HEK293 (cell line): ENCODE data around the gene ZNF335.

Source experiments
- CTCF ChIA-PET: fragments of 350-600 bp; formaldehyde crosslinking; extraction: SDS; loops from one replicate; lab custom pipeline; 2021; ENCODE audit warnings: antibody characterized with exemption; lab: Yijun Ruan, JAX
- POLR2A ChIA-PET: fragments of 300-600 bp; formaldehyde crosslinking; extraction: SDS; loops from one replicate; lab custom pipeline; 2020; ENCODE audit warnings: antibody characterized with exemption, inconsistent platforms; lab: Yijun Ruan, JAX
- H3K27ac ChIP-seq: fragments of 200-500 bp; sonication (Bioruptor generic); 2 replicates; pipeline ENCODE4 v1.5.1; 2014; ENCODE audit warnings: low read depth, low read length, control low read depth, inconsistent platforms; ENCODE audit errors: extremely low read depth
- H3K36me3 ChIP-seq, 2 experiments: fragments of 200-500 bp in 1 of 2; sonication (Bioruptor generic) in 1 of 2; 1 replicate in 1 of 2; 2 replicates in 1 of 2; pipeline ENCODE4 v1.5.1; 2014 to 2017; ENCODE audit warnings: inconsistent platforms in 2 of 2, low read length in 2 of 2; ENCODE audit not compliant: control insufficient read depth in 2 of 2, insufficient read depth in 1 of 2
- H3K4me1 ChIP-seq: fragments of 200-500 bp; sonication (Bioruptor generic); 2 replicates; pipeline ENCODE4 v1.5.1; 2014; ENCODE audit warnings: mild to moderate bottlenecking, low read length, inconsistent platforms; ENCODE audit not compliant: control insufficient read depth, insufficient read depth
- H3K4me3 ChIP-seq: 2 replicates; pipeline ENCODE4 v1.5.1; 2011; ENCODE audit warnings: low read depth, mild to moderate bottlenecking, control low read depth, low read length, moderate library complexity
- H3K9me3 ChIP-seq: fragments of 200-500 bp; sonication (Bioruptor generic); 2 replicates; pipeline ENCODE4 v1.5.1; 2014; ENCODE audit warnings: low read depth, low read length, inconsistent platforms; ENCODE audit not compliant: control insufficient read depth, insufficient read depth
- HIC1 ChIP-seq: fragments of 450-650 bp; formaldehyde crosslinking; IDR thresholded peaks from 2 replicates; pipeline ENCODE4 v1.5.1; 2016; ENCODE audit warnings: missing biosample characterization, missing genetic modification characterization
- KLF17 ChIP-seq: fragments of 450-650 bp; formaldehyde crosslinking; IDR thresholded peaks from 2 replicates; pipeline ENCODE4 v1.5.1; 2016; ENCODE audit warnings: missing biosample characterization, missing genetic modification characterization
- KLF8 ChIP-seq: fragments of 450-650 bp; formaldehyde crosslinking; IDR thresholded peaks from 2 replicates; pipeline ENCODE4 v1.5.1; 2016; ENCODE audit warnings: missing biosample characterization, missing genetic modification characterization
- PRDM10 ChIP-seq: fragments of 450-650 bp; formaldehyde crosslinking; IDR thresholded peaks from 2 replicates; pipeline ENCODE4 v1.5.1; 2016; ENCODE audit warnings: missing biosample characterization, missing genetic modification characterization
- YY2 ChIP-seq: fragments of 450-650 bp; formaldehyde crosslinking; IDR thresholded peaks from 2 replicates; pipeline ENCODE4 v1.5.1; 2016; ENCODE audit warnings: missing biosample characterization, missing genetic modification characterization
- ZBTB11 ChIP-seq: fragments of 450-650 bp; formaldehyde crosslinking; conservative IDR thresholded peaks from 2 replicates; pipeline ENCODE4 v1.5.1; 2016; ENCODE audit warnings: low read depth, missing biosample characterization, missing genetic modification characterization
- ZBTB26 ChIP-seq: fragments of 450-650 bp; formaldehyde crosslinking; optimal IDR thresholded peaks from 2 replicates; pipeline ENCODE3; 2016; ENCODE audit warnings: missing biosample characterization, mild to moderate bottlenecking, missing genetic modification characterization
- ZFP37 ChIP-seq: fragments of 450-650 bp; formaldehyde crosslinking; IDR thresholded peaks from 2 replicates; pipeline ENCODE4 v1.5.1; 2016; ENCODE audit warnings: missing biosample characterization, missing genetic modification characterization
- ZNF311 ChIP-seq: fragments of 450-650 bp; formaldehyde crosslinking; IDR thresholded peaks from 2 replicates; pipeline ENCODE4 v1.5.1; 2017; ENCODE audit warnings: missing biosample characterization, missing genetic modification characterization, borderline replicate concordance
- ZNF433 ChIP-seq: fragments of 450-650 bp; formaldehyde crosslinking; IDR thresholded peaks from 2 replicates; pipeline ENCODE4 v1.5.1; 2016; ENCODE audit warnings: missing biosample characterization, missing genetic modification characterization, low read depth
- ZNF629 ChIP-seq: fragments of 450-650 bp; formaldehyde crosslinking; IDR thresholded peaks from 2 replicates; pipeline ENCODE4 v1.5.1; 2017; ENCODE audit warnings: missing biosample characterization, missing genetic modification characterization
- ZNF658 ChIP-seq: fragments of 450-650 bp; formaldehyde crosslinking; IDR thresholded peaks from 2 replicates; pipeline ENCODE4; 2016; ENCODE audit warnings: missing biosample characterization, missing genetic modification characterization
- ZNF692 ChIP-seq: fragments of 450-650 bp; formaldehyde crosslinking; IDR thresholded peaks from 2 replicates; pipeline ENCODE4 v1.5.1; 2016; ENCODE audit warnings: missing biosample characterization, missing genetic modification characterization
- ZNF791 ChIP-seq: fragments of 450-650 bp; formaldehyde crosslinking; IDR thresholded peaks from 2 replicates; pipeline ENCODE4 v1.5.1; 2016; ENCODE audit warnings: missing biosample characterization, missing genetic modification characterization
- ZSCAN4 ChIP-seq: fragments of 450-650 bp; formaldehyde crosslinking; IDR thresholded peaks from 2 replicates; pipeline ENCODE4 v1.5.1; 2017; ENCODE audit warnings: missing biosample characterization, missing genetic modification characterization

The ZNF335 gene

GRCh38 chr20:45993197-45993951 lies 21.4 kb upstream of the ZNF335 start (continued):
- TF ChIP-seq ZBTB26 = peak; percentile 11
- TF ChIP-seq PRDM10 = peak; percentile 92
- 0 out of 2 replicates have a peak, but pooled peaks have one; percentile 34 for TF ChIP-seq ZNF629 (tag by site-specific recombination)
- no peak for TF ChIP-seq YY2 (tag by site-specific recombination)
- TF ChIP-seq KLF17 (tag by site-specific recombination) = peak; percentile 90
- TF ChIP-seq ZNF692 (tag by site-specific recombination) = peak; percentile 78

GRCh38 chr20:45991616-45992015 lies 19.6 kb upstream of the ZNF335 start:
- no peaks in the 10 kb centered on the region for H3K4me1 ChIP-seq
- TF ChIP-seq HIC1 (tag by site-specific recombination) (no peak), KLF17 (tag by site-specific recombination) (no peak), ZNF692 (tag by site-specific recombination) (no peak), KLF8 (no peak), ZSCAN4 (no peak), ZFP37 (tag by site-specific recombination) (no peak), ZNF791 (tag by site-specific recombination) (no peak), ZNF658 (tag by site-specific recombination) (no peak), ZNF433 (tag by site-specific recombination) (no peak), ZBTB11 (tag by site-specific recombination) (no peak), ZNF311 (no peak)
- H3K9me3 ChIP-seq = no peaks in the 10 kb centered on the region
- H3K27ac ChIP-seq = no peak overlapping the region
- ChIA-PET POLR2A (interaction anchor here (0.6 to 0.7 kb wide), 2 partner anchors 173 to 254 kb away, joined by 3 to 9 read pairs; no protein-coding TSS in a partner anchor), CTCF (no interaction called here)
- H3K36me3 ChIP-seq = no peaks in the 10 kb centered on the region
- no peak overlapping the region for H3K4me3 ChIP-seq
